IPS DF 19.7 (cell line): Measurements from ENCODE around the gene HPSE2.
A peak's percentile ranks its signal among the peaks of the same experiment; 100 is the strongest.

Experiments used
- DNase-seq: peaks from one replicate; pipeline ENCODE4 v3.0.0-alpha.2; 2013; ENCODE audit warnings: low read depth, low spot score

Gene HPSE2

GRCh38 chr10:98833542-98833941, 402.1 kb downstream of the HPSE2 start:
- DNase-seq: no peak

DNA sequence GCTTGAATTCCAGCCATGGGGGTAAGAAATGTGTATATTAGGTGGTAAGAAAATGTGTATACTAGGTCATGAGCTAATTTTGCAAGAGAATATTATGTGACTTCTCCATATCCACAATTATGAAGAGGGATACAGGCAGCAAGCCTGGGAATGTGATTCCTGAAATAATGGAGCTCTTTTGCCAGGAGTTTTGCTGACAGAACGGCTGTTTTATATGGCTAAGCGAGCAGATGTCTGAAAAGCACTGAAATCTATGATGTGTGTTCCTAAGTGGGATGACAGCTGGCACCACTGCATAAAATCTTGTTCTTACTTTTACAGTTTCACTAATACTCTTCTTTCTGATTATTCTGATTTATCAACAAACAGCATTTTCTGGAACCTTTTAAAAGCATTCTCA, 402.9 kb downstream of the HPSE2 start:
- no peak for DNase-seq

DNA sequence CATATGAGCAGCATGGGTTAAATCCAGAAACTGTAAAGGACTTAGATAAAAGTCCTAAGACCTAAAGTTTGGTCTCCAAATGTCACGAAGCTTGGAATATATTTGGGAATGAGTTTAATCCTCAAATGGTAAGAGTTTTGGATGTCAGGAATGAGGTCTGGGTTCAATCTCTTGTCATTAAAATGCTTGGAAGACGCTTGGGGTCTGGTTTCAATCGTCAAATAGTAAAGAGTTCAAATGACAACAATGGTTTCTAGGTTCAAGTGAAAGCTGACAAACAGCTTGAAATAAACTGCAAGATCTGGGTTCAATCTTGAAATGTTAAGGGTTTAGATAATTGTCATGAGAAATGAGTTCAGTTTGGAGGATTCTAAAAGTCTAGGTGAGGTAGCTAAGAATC, 403.5 kb downstream of the HPSE2 start:
- DNase-seq: no peak

- DNase-seq: no peak
Observed at GRCh38 chr10:98831391-98831790, 404.3 kb downstream of the HPSE2 start.

DNA sequence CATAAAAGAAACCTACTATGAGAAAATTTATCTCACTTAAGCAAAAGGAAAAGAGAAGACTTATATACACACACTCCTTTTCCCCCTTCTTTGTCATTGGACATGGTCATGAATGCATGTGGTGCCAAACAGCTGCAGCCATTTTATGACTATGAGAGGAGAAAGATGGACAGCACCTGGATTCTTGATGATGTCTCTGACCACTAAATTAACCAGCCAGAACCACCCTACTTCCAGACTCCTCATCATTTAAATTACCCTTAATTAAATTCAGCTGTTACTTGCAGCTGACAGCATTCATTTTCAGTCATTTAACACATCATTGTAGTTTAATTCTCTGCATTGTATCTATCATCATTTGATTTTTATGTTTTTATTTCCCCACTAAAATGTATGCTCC, 409.9 kb downstream of the HPSE2 start:
- DNase-seq: no peak

DNA sequence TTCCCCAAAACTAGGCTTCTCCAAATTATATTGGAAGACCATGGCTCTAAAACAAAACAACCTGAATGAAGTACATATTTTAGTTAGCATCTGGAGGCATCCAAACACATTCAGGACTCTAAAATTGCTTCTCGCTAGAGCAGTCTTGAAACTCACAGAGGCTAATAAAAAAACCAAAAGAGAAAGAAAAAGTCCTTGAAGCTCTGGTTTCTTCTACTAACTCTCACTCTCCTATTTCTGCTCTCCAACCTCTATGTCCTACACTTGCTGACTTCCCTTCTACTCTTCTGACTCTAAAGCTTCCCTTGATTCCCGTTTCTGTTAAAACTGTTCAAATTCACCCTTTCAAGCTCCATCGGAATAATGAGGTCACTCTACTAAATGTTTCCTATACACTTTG, 418.3 kb downstream of the HPSE2 start:
- no peak for DNase-seq

DNA sequence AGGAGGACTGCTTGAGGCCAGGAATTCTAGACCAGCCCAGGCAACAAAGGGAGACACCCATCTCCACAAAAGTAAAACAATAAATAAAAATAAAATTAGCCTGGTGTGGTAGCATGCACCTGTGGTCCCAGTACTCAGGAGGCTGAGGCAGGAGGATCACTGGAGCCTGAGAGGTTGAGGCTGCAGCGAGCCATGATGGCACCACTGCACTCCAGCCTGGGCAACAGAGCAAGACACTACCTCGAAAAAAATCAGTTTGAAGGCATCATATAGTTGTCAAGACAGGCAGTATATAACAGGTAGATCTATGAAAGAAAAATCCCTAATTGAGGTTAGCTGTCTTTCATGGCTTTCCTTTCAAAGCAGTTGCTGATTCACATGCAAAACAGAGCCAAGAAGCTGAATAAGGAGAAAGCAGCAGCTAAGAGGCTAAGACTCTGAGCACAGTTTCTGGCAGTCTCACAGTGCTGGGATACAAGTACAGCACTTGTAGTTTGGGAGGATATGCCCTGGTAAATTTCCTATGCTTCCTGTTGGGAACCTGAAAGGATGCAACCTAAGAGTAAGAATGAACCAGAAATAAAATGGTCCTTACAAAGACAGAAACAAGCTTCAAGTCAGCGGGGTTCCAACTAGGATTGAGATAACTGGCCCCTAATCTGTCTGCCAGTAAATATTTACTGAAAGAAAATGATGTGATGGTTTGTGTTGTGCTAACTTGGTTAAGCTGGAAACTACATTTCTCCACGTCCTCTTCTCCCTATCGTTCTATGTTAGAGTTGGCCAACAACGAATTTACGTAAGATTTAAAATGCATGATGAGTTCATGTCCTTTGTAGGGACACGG, 420.4 kb downstream of the HPSE2 start:
- peak; percentile 12 for DNase-seq

DNA sequence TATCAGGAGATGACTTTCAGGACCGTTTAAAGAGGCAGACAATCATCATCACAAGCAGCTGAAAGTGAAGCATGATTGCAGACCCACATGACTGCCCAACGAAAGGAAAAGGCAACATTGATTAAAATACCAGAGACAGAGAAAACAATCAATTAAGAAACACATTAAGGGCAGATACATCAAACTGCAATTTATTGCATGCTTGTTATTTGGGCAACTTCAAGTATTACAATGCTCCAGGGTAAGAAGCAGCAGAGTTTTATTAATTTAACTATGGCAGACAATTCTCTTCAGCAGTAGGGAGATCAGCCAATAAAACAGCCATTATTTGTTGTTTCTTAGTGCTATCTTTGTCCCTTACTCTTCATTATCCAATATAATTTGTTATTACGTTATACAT, 421.2 kb downstream of the HPSE2 start:
- no peak for DNase-seq

DNA sequence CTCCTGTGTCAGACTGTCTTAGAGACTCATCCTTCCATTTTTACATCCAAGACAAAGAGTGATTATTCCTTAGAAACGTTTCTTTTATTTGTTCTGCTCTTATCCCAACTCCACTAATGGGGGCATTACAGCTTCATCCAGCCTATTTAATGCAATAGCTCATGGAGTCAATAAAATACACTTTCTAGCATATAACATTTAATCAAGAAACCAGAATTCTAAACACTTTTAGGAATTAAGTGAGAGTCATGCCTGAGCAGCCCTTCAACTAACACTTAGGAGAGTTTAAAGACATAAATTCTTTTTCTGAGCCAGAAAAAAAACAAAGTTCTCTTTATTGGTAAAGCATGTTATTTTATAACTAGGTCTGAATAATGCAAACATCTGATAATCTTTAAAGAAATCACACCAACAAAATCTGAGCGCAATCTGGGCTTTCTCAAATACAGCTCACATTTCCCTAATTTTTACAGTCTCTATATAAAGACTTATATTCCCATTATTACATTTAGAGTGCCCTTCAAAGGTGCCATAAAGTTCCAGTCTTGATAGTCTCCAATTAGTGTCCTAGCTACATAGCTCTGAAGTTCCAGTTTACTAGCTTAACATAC, 427.3 kb downstream of the HPSE2 start:
- DNase-seq: no peak

DNA sequence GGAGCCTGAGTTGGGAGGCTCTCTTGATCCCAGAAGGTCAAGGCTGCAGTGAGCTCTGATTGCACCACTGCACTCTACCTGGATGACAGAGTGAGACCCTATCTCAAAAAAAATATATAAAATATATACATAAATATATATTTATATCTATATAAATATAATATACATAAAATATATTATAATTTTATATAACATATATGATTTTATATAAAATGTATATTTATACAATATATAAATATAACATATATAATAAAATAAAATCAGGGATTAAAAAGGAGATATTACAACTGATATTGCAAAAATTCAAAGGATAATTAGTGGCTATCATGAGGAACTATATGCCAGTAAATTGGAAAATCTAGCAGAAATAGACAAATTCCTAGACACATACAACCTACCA, 435.4 kb downstream of the HPSE2 start:
- DNase-seq: no peak

GRCh38 chr10:98795467-98795866, 440.2 kb downstream of the HPSE2 start:
- DNase-seq: no peak

DNA sequence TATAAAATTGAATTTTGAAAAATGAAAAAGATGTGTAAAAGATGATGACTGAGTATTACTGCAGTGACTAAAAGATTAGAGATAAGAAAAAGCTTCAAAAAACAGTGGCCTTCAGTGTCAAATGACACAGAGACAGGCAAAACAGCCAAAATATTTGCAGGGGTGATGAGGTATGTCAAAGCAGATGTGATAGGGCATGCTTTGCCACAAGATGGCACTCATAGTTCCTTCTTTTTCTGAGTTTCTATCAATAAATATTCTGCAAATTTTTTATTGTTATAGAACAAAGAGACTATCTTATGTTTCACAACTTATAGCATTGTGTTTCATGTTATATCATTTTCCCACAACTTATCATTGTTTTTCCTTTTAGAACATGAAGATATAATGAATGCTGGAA, 444.8 kb downstream of the HPSE2 start:
- DNase-seq: no peak

DNA sequence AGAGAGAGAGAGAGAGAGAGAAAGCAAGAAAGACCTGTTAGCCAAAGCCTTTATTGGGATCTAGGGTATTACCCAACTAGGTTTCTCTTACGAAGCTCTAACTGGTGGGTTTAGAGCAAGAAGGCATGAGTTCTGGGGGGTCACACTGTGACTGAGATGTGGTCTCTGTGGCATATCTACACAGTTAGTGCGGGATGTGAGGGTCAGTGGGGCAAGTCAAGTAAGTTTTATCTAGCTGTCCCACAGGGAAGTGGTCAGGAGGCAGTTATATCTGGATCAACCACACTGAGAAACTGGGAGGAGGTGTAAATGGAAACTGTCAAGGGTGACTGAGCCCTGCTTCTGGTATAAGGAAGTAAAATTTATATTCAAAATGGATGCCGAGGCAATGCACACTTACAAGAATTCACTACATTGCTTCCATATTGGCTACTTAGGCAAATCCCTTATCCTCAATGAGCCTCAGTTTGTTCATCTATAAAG, 457.3 kb downstream of the HPSE2 start:
- no peak for DNase-seq

DNA sequence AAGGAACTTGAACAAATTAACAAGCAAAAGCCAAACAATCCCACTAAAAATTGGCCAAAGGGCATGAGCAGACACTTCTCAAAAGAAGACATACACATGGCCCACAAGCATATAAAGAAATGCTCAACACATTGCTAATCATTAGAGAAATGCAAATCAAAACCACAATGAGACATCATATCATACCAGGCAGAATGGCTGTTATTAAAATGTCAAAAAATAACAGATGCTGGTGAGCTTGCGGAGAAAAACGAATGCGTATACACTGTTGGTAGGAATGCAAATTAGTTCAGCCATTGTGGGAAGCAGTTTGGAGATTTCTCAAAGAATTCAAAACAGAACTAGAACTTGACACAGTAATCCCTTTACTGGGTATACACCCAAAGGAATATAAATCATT, 477.2 kb downstream of the HPSE2 start:
- no peak for DNase-seq

- DNase-seq: no peak
Observed at GRCh38 chr10:98748298-98748697, 487.4 kb downstream of the HPSE2 start.

DNA sequence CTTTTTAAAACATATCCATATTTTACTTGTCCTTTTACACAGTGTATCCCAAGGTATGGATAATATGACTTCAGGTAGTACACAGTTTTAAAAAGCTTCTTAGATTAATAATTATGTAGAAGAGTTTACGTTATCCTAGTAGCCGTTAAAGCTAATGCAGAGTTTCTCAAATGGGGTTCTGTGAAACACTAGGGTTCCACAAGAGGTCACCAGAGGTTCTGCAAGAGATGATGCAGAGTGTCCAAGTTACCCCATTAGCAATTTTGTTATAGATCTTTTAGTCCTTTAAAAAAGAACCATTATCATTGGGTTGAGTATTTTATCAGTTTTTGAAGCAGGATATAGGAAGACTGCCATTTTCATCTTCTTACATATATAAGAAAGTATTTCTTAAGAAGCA, 490.0 kb downstream of the HPSE2 start:
- DNase-seq: no peak

GRCh38 chr10:98720551-98720950, 515.1 kb downstream of the HPSE2 start:
- DNase-seq: no peak

- DNase-seq: no peak
Observed at GRCh38 chr10:98713586-98713985, 522.1 kb downstream of the HPSE2 start.

DNA sequence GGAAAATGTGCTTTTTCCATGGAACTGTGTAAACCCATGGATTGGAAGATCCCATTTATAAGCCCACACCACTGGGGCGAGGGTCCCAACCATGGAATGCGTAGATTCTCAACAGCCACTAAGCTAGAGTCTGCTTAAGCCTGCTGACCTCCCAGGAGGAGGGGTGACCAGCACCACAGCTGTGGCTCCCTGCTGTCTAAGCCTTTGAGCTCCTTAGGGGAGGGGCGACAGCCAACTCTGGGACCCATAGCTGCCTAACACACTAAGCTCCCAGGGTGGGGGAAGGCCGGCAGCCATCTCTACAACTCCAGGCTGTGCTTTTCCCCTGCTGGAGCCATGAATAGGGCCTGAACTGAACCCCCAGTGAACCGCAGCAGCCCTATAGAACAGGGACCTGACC, 539.1 kb downstream of the HPSE2 start:
- DNase-seq: no peak

GRCh38 chr10:98694883-98695282, 540.8 kb downstream of the HPSE2 start:
- no peak for DNase-seq

- no peak for DNase-seq
Observed at GRCh38 chr10:98694014-98694413, 541.6 kb downstream of the HPSE2 start.

GRCh38 chr10:98687685-98688084, 548.0 kb downstream of the HPSE2 start:
- no peak for DNase-seq
